ENCODE results near the gene HOXA7.

The HOXA7 gene

GRCh38 chr7:27159266-27160144 is 3.0 kb upstream of the HOXA7 start:
- no peak overlapping the region for H3K27ac ChIP-seq (ENCODE audit: low read depth, low read length)
- H3K4me1 ChIP-seq (ENCODE audit: control insufficient read depth in 5 of 5, insufficient read depth in 5 of 5, low read length in 5 of 5), result peaks cover 0 to 68% (median 61%) of the 10 kb centered on the region in 5 donors
- H3K9ac ChIP-seq (ENCODE audit: low read length in 5 of 5), result peak overlapping the region in 2 of 5 donors; percentile 53 to 72
- peak overlapping the region in 4 of 5 donors; percentile 74 to 86 (median 80) for H3K4me3 ChIP-seq (ENCODE audit: low read depth in 1 of 5, low read length in 5 of 5)
- no peaks in the 10 kb centered on the region for H3K9me3 ChIP-seq (ENCODE audit: control insufficient read depth in 5 of 5, low read length in 5 of 5)
- no peaks in the 10 kb centered on the region for H3K36me3 ChIP-seq (ENCODE audit: control insufficient read depth in 5 of 5, insufficient read depth in 5 of 5, low read length in 5 of 5)
- peaks cover 0 to 13% (median 0%) of the 10 kb centered on the region in 5 donors for H3K27me3 ChIP-seq (ENCODE audit: control insufficient read depth in 5 of 5, insufficient read depth in 4 of 5, low read length in 5 of 5)

GRCh38 chr7:27158436-27159265 is 2.2 kb upstream of the HOXA7 start:
- no peak overlapping the region for H3K4me3 ChIP-seq (ENCODE audit: low read depth in 1 of 5, low read length in 5 of 5)
- H3K4me1 ChIP-seq (ENCODE audit: control insufficient read depth in 5 of 5, insufficient read depth in 5 of 5, low read length in 5 of 5), result peaks cover 0 to 66% (median 60%) of the 10 kb centered on the region in 5 donors
- no peak overlapping the region for H3K27ac ChIP-seq (ENCODE audit: low read depth, low read length)
- H3K27me3 ChIP-seq (ENCODE audit: control insufficient read depth in 5 of 5, insufficient read depth in 4 of 5, low read length in 5 of 5), result peaks cover 0 to 13% (median 0%) of the 10 kb centered on the region in 5 donors
- no peaks in the 10 kb centered on the region for H3K9me3 ChIP-seq (ENCODE audit: control insufficient read depth in 5 of 5, low read length in 5 of 5)
- H3K36me3 ChIP-seq (ENCODE audit: control insufficient read depth in 5 of 5, insufficient read depth in 5 of 5, low read length in 5 of 5), result no peaks in the 10 kb centered on the region
- H3K9ac ChIP-seq (ENCODE audit: low read length in 5 of 5), result no peak overlapping the region

DNA sequence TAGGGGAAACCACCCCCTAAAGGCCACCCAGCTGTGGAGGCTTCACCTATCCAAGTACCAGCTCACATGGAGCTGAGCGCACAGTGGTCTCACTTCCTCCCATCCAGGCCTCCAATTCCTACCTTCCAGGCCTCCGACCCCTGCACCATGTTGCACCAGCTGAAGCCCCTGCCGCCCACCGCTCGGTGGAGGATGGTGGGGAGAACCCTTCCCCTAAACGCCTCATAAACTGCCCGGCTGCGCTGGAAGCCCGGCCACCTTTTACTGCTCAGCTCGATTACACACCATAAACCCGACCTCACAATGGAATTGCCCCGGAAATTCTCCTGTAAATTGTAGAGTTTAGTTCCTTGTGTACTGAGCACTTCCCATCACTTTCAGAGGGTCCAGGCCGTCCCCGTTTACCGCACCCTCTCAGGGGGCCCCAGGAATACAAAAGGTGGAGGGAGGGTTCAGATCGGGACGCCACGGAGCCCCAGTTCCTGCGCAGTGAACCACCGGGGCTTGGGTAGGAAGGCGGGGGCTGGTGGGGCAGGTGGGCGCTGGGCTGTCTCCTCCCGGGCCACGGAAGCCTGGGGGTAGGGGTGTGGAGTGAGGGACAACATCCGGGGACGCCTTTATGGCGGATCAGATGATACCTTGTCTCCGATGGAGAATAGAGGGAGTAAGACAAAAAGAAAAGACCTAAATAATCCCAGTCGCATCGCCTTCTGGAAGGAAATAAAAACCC is 1.4 kb upstream of the HOXA7 start:
- Histone ChIP-seq H3K27me3 (ENCODE audit: control insufficient read depth in 5 of 5, insufficient read depth in 4 of 5, low read length in 5 of 5) (peaks cover 0 to 21% (median 0%) of the 10 kb centered on the region in 5 donors), H3K9ac (ENCODE audit: low read length in 5 of 5) (no peak overlapping the region), H3K9me3 (ENCODE audit: control insufficient read depth in 5 of 5, low read length in 5 of 5) (no peaks in the 10 kb centered on the region), H3K27ac (ENCODE audit: low read depth, low read length) (no peak overlapping the region), H3K4me3 (ENCODE audit: low read depth in 1 of 5, low read length in 5 of 5) (no peak overlapping the region), H3K36me3 (ENCODE audit: control insufficient read depth in 5 of 5, insufficient read depth in 5 of 5, low read length in 5 of 5) (no peaks in the 10 kb centered on the region), H3K4me1 (ENCODE audit: control insufficient read depth in 5 of 5, insufficient read depth in 5 of 5, low read length in 5 of 5) (peaks cover 2 to 66% (median 56%) of the 10 kb centered on the region in 5 donors)

- Histone ChIP-seq H3K4me3 (ENCODE audit: low read depth in 1 of 5, low read length in 5 of 5) (peak overlapping the region; percentile 45 to 92 (median 82)), H3K4me1 (ENCODE audit: control insufficient read depth in 5 of 5, insufficient read depth in 5 of 5, low read length in 5 of 5) (peaks cover 2 to 64% (median 61%) of the 10 kb centered on the region in 5 donors), H3K27me3 (ENCODE audit: control insufficient read depth in 5 of 5, insufficient read depth in 4 of 5, low read length in 5 of 5) (peaks cover 0 to 21% (median 0%) of the 10 kb centered on the region in 5 donors), H3K36me3 (ENCODE audit: control insufficient read depth in 5 of 5, insufficient read depth in 5 of 5, low read length in 5 of 5) (no peaks in the 10 kb centered on the region), H3K9ac (ENCODE audit: low read length in 5 of 5) (peak overlapping the region in 3 of 5 donors; percentile 21 to 41 (median 27)), H3K9me3 (ENCODE audit: control insufficient read depth in 5 of 5, low read length in 5 of 5) (no peaks in the 10 kb centered on the region), H3K27ac (ENCODE audit: low read depth, low read length) (no peak overlapping the region)
Measured at GRCh38 chr7:27156916-27157701, 634 bp upstream of the HOXA7 start.

- Histone ChIP-seq H3K9me3 (ENCODE audit: control insufficient read depth in 5 of 5, low read length in 5 of 5) (no peaks in the 10 kb centered on the region), H3K36me3 (ENCODE audit: control insufficient read depth in 5 of 5, insufficient read depth in 5 of 5, low read length in 5 of 5) (no peaks in the 10 kb centered on the region), H3K27ac (ENCODE audit: low read depth, low read length) (peak overlapping the region; percentile 95), H3K4me3 (ENCODE audit: low read depth in 1 of 5, low read length in 5 of 5) (peak overlapping the region; percentile 75 to 92 (median 82)), H3K27me3 (ENCODE audit: control insufficient read depth in 5 of 5, insufficient read depth in 4 of 5, low read length in 5 of 5) (peaks cover 0 to 27% (median 0%) of the 10 kb centered on the region in 5 donors), H3K4me1 (ENCODE audit: control insufficient read depth in 5 of 5, insufficient read depth in 5 of 5, low read length in 5 of 5) (peaks cover 4 to 67% (median 63%) of the 10 kb centered on the region in 5 donors), H3K9ac (ENCODE audit: low read length in 5 of 5) (peak overlapping the region; percentile 23 to 77 (median 62))
Measured at GRCh38 chr7:27155816-27156507, 513 bp downstream of the HOXA7 start.

DNA sequence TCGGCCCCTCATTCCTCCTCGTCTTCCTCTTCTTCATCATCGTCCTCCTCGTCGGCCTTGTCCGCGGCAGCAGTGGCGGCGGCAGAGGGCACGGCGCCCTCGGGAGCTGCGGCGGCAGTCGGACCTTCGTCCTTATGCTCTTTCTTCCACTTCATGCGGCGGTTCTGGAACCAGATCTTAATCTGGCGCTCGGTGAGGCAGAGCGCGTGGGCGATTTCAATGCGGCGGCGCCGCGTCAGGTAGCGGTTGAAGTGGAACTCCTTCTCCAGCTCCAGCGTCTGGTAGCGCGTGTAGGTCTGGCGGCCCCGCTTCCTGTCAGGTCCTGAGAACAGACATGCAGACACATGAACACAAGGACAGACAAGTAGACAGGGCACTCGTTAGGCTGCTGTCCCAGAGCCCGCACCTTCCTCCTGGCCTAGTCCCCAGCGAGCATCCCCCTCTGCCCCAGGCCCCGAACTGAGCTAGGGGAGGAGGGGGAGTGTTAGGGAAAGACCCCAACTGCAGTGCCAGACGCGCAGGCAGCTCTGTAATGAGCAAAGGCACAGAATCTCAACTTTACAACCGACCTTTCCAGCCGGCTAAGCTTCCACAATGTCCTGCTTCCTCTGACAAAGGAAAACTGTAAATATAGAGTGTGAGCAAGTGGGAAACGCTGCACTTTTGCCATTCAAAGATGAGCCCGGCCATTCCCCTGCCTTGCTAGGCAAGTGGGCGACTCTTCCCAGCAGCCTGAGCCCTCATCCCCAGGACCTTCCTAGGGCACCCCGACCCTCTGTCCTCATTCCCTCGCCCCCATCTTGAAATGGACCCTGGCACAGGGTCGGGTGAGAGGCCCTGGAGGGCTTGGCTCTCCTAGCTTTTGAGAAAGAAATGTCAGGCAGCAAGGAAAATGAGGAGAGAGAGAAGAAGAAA is 1.3 kb downstream of the HOXA7 start:
- Histone ChIP-seq H3K36me3 (ENCODE audit: control insufficient read depth in 5 of 5, insufficient read depth in 5 of 5, low read length in 5 of 5) (no peaks in the 10 kb centered on the region), H3K4me3 (ENCODE audit: low read depth in 1 of 5, low read length in 5 of 5) (peak overlapping the region; percentile 75 to 92 (median 82)), H3K4me1 (ENCODE audit: control insufficient read depth in 5 of 5, insufficient read depth in 5 of 5, low read length in 5 of 5) (peaks cover 4 to 65% (median 63%) of the 10 kb centered on the region in 5 donors), H3K9ac (ENCODE audit: low read length in 5 of 5) (peak overlapping the region in 3 of 5 donors; percentile 10 to 77 (median 72)), H3K27me3 (ENCODE audit: control insufficient read depth in 5 of 5, insufficient read depth in 4 of 5, low read length in 5 of 5) (peaks cover 0 to 27% (median 0%) of the 10 kb centered on the region in 5 donors), H3K27ac (ENCODE audit: low read depth, low read length) (peak overlapping the region; percentile 95), H3K9me3 (ENCODE audit: control insufficient read depth in 5 of 5, low read length in 5 of 5) (no peaks in the 10 kb centered on the region)

- H3K27me3 ChIP-seq (ENCODE audit: control insufficient read depth in 5 of 5, insufficient read depth in 4 of 5, low read length in 5 of 5), result peaks cover 0 to 26% (median 0%) of the 10 kb centered on the region in 5 donors
Measured at GRCh38 chr7:27154369-27154768, 2.1 kb downstream of the HOXA7 start.

DNA sequence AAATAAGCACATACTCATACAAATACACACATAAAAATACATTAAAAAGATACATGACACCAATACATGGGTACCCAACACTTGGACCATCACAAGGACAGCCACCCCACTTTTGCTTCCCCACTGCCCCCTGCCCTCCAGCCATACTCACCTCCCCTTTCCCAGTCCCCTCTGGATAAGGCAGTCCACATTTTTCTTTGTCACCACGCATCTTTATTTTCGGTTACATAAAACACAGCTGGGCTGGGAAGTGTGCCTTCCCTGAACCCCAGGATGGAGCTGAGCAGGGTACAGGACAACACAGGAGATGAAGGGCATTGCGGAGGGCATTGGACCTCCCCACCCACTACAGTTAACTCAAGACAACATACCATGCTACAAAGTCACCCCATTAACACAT is 2.9 kb downstream of the HOXA7 start:
- Histone ChIP-seq H3K9me3 (ENCODE audit: control insufficient read depth in 5 of 5, low read length in 5 of 5) (no peaks in the 10 kb centered on the region), H3K27me3 (ENCODE audit: control insufficient read depth in 5 of 5, insufficient read depth in 4 of 5, low read length in 5 of 5) (peaks cover 0 to 22% (median 0%) of the 10 kb centered on the region in 5 donors), H3K27ac (ENCODE audit: low read depth, low read length) (peak overlapping the region; percentile 95), H3K9ac (ENCODE audit: low read length in 5 of 5) (no peak overlapping the region), H3K4me1 (ENCODE audit: control insufficient read depth in 5 of 5, insufficient read depth in 5 of 5, low read length in 5 of 5) (peaks cover 8 to 76% (median 74%) of the 10 kb centered on the region in 5 donors), H3K36me3 (ENCODE audit: control insufficient read depth in 5 of 5, insufficient read depth in 5 of 5, low read length in 5 of 5) (no peaks in the 10 kb centered on the region), H3K4me3 (ENCODE audit: low read depth in 1 of 5, low read length in 5 of 5) (no peak overlapping the region)

More at GRCh38 chr7:27154369-27154768, 2.1 kb downstream of the HOXA7 start:
- Histone ChIP-seq H3K4me3 (ENCODE audit: low read depth in 1 of 5, low read length in 5 of 5) (peak overlapping the region in 1 of 5 donors; percentile 92), H3K9ac (ENCODE audit: low read length in 5 of 5) (no peak overlapping the region), H3K36me3 (ENCODE audit: control insufficient read depth in 5 of 5, insufficient read depth in 5 of 5, low read length in 5 of 5) (no peaks in the 10 kb centered on the region), H3K9me3 (ENCODE audit: control insufficient read depth in 5 of 5, low read length in 5 of 5) (no peaks in the 10 kb centered on the region), H3K4me1 (ENCODE audit: control insufficient read depth in 5 of 5, insufficient read depth in 5 of 5, low read length in 5 of 5) (peaks cover 4 to 68% (median 66%) of the 10 kb centered on the region in 5 donors), H3K27ac (ENCODE audit: low read depth, low read length) (peak overlapping the region; percentile 95)

Data from subcutaneous abdominal adipose tissue (tissue), 5 donors.